ENCODE data around the gene NTN1.
"Not testable (repeated sequence)": the region's sequence is repeated elsewhere in the genome, so short reads cannot be mapped to it uniquely, and the experiment has no call there.

NTN1 gene

GRCh38 chr17:9127340-9127739, 106.0 kb downstream of the NTN1 start:
- no peak for DNase-seq

DNA sequence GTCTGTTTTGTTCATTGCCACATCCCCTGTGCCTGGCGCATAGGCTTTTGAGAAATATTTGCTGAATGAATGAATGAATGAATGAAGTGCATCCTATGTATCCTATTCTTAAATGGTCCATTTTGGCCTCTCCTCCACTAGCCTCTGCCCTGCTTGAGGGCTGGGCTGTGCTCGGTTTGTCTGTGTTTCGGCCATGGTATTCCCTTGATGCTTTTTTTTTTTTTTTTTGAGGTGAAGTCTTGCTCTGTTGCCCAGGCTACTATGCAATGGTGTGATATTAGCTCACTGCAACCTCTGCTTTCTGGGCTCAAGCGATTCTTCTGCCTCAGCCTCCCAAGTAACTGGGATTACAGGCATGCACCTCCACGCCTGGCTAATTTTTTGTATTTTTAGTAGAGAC, 110.1 kb downstream of the NTN1 start:
- DNase-seq = no peak

- DNase-seq = no peak
Observed at GRCh38 chr17:9132291-9132690, 111.0 kb downstream of the NTN1 start.

- DNase-seq = no peak
Observed at GRCh38 chr17:9132944-9133610, 111.8 kb downstream of the NTN1 start.

DNA sequence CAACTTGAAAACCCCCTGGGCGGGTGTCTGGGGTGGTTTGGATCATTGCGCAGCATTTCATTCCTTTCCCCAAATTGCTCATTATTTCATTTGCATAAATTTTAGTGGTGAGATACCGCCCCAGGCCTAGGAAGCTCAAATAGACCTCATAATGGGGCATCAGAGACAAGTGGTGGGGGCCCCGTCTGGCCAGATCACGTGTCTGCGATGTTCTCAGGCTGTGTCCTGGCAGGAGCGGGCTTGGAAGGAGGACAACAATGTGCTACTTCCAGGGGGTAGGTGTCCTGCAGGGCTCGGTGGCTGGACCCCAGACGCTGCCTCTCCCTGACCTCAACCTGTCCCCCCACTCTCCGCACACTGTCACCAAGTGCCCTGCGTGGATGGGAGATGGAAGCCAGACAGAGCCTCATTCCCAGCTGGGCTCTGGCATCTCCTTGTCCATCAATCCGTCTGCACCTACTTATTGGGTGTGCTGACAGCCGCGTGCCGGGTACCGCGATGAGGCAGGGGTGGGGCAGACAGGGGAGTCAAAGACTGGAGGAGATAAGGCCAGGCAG, 116.9 kb downstream of the NTN1 start:
- DNase-seq = no peak

GRCh38 chr17:9139695-9140094, 118.4 kb downstream of the NTN1 start:
- DNase-seq = no peak

DNA sequence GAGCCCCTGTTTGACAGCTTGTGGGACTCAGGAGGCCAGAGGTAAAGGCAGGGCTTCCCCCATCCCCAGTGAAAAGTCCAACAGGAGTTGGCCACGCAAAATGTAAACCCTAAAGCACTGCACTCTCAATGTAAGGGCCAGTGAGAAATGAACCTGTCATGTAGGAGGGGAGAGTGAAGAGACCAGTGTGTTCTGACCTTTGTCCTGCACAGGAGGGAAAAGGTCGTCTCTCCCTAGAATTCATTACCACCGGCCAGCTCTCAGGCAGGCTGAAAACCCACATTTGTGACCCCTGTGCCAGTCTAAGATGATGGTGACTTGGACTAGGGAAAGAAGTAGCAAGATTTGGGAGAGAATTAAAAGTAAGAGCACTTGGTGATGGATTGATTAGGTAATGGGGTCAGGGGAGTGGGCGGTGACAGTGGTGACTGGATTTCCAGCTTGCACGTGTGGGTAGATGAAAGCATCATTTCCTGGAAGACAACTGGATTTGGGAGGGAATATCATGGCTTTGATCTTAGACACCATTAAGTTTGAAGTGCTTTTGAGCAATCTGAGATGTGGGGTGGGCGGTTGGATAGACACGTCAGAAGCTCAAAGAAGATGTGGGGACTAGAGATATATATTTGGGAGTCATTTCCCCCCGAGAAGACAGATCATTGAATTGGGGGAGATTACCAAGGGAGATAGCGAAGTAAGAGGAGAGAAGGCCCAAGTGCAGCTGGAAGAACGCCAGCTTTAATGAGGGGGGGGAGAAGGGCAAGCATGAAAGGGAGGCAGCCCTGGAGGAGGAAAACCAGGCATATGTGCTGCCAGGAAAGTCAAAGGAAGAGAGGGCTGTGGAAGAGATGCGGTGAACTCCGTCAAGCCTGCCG, 119.5 kb downstream of the NTN1 start:
- no peak for DNase-seq

GRCh38 chr17:9141425-9141753, 120.1 kb downstream of the NTN1 start:
- no peak for DNase-seq

DNA sequence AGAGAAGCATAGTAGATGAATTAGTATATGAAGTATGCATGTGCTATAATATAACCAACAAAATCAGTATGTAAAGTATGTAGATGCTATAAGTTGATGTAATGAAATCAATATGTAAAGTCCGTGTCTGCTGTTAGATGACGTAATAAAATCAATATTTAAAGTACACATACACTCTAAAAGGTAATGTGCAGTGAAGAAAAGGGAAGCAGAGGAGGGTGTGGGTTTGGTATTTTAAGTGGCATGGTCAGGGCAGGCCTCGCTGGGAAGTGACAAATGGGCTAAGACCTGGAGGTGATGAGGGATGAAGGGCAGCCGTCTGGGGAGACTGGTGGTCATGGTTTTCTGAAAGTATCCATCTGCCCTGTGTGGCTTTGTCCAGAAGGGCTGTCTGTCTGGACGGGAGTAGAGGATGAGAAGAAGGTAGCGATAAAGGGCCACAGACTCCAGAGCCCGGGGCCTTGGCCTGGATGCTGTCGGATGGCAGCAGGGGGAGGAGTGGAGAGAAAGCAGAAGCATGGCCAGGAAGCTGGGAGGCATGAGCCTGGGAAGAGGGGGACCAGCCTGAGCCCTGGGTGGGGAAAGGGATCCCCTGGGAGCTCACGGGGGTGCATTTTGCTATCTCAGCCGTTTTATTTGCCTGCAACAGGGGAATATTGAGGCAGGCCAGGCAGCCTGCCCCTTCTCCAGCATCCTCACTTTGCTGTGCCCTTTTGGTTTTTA, 121.6 kb downstream of the NTN1 start:
- no peak for DNase-seq

- no peak for DNase-seq
Observed at GRCh38 chr17:9144502-9145249, 123.4 kb downstream of the NTN1 start.

DNA sequence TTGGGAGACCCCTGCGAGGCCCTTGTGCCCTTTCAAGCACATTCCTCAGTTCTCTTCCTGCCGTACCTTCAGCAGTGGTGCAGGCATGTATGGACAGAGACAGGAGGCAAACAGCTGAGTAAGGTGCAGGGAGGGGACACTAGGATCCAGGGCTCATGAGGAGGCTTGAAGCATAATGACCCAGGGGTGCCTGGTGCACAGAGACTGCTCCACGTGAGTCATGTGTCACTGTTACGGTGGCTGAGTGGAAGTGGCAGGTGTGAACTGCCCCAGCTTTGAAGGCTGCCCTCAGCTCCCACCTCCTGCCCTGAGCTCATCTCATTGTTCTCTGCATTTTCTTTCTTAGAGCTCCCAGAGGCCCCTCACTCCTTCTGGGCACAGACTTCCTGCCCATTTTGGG, 124.8 kb downstream of the NTN1 start:
- DNase-seq = no peak

DNA sequence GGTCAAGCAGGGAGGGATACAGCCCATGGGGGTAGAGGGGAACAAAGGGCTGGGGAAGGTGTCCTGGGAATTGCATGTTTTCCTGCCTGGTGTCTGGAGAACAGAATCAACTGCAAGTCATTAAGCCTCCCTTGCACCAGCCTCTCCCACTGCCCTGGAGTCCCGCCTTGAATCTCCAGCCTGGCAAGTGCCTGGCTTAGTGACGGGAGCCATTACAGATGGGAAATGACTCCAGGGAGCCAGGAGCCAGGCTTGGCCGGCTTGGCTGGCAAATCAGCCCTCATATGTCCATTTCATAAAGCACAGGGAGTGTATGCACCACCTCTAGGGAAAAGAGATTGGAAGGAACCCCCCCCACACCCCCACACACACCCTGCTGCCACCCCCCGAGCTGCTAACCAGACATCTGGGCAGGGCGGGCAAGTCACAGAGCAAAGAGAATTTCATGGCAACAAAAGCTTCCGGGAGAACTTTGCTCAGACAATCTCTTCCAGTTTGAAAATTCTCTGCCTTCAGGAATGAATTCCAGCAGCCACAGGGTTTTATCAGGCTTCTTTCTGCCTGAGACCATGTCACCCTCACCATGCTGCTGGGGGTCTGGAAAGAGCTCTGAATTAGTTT, 127.7 kb downstream of the NTN1 start:
- no peak for DNase-seq

DNA sequence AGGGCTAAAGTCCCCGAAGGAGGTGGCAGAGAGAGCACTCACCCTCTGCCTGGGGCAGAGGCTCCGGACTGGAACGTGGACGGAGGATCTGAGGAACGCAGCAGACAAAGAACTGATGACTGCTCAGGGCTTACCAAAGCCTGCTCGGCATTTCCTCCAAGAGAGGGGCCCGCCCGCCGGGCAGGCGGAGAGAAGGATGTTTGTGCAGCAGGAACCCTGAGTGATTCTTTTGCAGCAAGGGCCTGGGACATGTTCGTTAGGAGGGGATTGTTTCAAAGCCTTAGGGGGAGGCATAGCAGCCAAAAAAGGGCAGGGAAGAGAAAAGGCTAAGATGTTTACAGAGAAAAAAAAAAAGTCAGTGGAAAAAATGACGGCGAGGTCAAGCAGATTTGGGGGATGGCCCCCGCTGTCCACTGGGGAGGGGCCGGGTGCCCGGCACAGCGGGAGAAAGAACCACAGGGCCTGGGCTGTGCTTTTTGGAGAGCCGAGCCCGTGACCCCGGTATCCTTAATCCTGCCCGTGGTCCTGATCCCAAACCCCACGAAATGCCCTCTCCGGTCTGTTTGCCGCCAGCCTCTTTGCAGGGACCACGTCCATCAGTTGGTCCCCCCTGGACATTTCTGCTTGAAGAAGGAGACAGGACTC, 129.3 kb downstream of the NTN1 start:
- DNase-seq = no peak

- no peak for DNase-seq
Observed at GRCh38 chr17:9151091-9151490, 129.8 kb downstream of the NTN1 start.

- not testable (repeated sequence) for DNase-seq
Observed at GRCh38 chr17:9151740-9152139, 130.4 kb downstream of the NTN1 start.

- DNase-seq = no peak
Observed at GRCh38 chr17:9158544-9159452, 137.5 kb downstream of the NTN1 start.

DNA sequence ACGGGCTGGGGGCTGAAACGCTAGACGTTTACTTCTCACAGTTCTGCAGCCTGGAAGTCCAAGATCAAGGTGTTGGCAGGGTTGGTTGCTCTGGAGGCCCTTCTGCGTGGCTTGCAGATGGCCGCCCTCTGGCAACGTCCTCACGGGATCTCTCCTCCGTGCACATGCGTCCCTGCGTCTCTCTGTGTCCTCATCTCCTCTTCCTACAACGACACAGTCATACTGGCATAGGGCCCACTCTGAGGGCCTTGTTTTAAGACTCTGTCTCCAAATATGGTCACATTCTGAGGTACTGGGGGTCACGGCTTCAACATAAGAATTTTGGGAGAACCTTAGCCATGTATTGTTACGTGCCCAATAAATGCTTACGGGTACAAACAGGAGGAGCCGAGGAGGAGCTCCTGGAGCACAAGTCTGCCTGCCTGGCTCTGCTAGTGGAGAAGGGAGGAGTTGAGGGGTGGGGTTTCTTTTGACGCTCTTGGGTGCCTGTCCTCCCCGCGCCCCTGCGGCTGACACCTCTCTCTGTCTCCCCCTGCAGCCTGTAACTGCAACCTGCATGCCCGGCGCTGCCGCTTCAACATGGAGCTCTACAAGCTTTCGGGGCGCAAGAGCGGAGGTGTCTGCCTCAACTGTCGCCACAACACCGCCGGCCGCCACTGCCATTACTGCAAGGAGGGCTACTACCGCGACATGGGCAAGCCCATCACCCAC, 141.1 kb downstream of the NTN1 start:
- DNase-seq = no peak

DNA sequence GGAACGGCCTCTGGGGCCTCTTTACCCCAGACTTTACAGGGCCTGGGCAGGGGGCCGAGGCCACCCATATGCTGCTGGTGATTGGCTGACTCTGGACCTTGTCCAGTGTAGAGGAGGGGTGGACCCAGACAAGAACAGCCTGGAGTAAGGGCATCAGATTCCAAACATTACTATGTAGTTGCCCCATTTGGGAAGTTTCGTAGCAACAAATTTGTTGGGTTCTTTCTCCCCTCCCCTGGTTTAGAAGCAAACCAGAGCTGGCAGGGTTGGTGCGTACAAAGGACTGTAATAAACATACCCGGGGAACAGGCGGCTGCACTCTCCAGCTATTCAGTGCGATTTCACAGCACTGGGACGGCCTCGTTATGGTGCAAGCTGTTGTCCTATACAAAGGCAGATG, 145.5 kb downstream of the NTN1 start:
- DNase-seq = no peak

DNA sequence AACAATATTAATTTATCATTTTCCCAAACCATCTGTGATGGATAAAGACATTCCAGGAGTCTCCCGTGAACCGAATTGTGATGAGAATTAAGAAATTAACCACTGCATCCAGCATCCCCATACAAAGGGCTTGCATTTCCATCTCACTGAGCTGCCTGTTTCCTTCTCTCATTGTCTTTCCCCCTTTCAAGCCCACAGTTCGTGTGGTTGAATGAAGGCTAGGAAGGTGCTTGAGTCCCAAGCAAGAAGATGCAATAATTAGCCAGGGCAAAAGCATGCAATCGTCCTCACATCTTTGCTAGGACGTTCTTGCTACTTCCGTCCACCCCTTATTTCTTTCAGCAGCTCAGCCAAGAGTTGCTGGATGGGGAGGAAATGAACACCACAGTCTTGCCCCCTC, 146.1 kb downstream of the NTN1 start:
- no peak for DNase-seq

DNA sequence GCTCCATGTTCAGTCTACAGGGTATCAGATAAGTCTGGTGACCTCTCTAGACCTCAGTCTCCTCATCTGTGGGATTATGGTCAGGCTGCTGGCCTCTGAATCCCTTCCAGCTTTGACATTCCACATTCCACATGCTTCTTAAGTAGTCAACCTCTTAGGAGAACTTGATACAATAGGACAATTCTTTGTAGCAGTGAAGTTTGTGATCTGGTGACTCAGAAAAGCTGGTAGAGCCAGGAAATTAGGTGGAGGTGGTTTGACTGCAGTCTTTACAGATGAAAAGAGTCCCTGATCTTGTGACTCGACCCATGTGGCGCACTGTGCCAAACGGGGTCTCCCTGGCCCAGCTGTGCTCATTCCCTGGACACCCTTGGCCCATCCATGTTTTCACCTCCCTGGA, 147.8 kb downstream of the NTN1 start:
- DNase-seq = no peak
